NCI-H510A treated with DMSO at 0.1 percent for 48 hours (cell line): ENCODE results near the gene MAS1L.

ENCODE experiments used
- DNase-seq: peaks from one replicate; lab custom pipeline; 2025; lab: John Stamatoyannopoulos, UW

The MAS1L gene

GRCh38 chr6:29510202-29510601 lies 22.4 kb upstream of the MAS1L start:
- no peak for DNase-seq

GRCh38 chr6:29509711-29510110 lies 22.0 kb upstream of the MAS1L start:
- no peak for DNase-seq

DNA sequence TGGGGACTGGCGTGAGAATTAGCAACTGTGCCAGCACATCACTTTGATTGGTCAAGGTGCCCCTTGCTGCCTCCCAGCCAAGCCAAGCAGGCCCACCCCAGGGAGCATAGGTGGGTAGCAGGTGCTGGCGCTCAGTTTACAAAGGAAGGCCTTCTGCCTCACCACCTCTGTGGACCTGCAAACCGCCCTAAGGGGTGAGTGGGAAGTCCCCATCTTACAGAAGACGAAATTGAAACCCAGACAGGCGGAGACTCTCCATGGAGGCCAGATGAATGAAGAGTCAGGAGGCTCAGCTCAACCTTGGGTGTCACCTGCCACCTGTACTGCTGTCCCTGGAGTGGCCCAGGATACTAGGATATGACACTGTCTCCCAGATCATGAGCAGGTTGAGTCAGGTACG lies 21.5 kb upstream of the MAS1L start:
- DNase-seq = no peak

DNA sequence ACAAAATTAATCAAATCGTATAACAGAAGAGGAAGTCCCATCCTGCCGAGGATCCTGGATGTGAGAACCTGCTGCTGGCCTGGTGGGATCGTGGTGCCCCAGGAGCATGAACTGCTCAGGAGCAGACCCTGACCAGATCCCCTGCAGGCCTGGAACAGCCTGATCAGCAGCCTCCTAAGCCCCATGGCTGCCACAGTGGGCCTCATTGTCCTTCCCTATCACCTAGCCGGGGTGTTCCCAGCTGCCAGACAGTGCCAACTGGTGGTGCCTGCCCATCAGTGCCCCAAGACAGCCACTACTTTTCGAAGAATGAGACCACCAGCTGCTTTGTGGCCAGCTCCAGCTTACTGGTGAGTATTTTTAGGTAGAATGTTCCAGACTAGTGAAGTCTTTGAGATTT lies 19.6 kb upstream of the MAS1L start:
- DNase-seq = no peak

- DNase-seq = no peak
Measured at GRCh38 chr6:29506446-29507067, 18.8 kb upstream of the MAS1L start.

DNA sequence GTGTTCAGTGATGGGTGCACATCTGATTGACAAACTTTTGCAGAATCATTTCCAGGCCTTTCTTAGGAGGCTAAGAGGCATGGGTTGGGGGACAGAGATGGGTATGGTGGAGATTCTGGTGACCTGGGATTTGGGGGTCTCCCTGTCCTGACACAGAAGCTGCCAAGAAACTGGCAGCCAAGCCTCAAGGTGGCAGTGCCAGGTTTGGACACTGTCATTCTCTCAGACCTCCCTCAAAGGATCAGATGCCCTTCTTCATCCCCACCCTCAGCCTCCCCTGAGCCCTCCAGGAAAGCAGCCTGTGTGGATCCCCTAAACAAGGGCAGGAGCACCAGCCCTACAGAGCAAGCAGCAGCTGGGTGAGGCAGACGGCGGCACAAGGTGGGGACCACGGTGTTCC lies 18.1 kb upstream of the MAS1L start:
- no peak for DNase-seq

DNA sequence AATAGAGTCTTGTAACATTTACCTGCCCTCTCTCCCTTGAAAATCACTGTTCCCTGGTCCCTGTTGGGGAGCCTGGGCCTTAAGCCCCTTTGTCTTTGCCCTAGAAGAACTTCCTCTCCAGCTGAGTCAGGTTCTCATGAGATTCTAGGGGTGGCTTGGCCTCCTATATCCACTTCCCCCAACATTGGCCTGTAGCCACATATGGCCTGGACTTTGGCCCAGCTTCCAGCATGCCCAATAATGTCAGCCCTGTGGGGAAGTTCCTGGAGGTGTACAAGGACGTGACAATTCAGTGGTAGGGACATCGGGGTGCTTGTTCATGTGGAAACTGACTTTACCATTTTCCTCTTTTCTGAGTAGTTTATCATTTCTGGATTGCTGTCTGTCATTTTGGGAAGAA lies 17.2 kb upstream of the MAS1L start:
- DNase-seq = no peak

DNA sequence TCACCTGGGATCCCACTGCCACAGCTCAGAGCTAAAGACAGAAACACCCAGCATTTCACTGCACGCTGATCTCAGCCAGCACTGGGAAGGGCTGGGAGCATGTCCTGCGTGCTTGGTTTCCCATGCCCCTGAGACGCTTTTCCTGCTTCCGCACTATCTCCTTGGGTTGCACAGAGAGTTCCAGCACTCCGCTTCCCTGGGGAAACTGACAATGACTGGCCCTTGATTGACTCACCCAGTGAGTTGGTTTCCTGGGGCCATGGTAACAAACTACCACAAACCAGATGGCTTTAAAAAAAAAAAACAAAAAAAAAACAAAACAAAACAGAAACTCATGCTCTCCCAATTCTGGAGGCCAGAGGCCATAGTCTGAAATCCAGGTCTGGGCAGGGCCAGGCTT lies 14.8 kb upstream of the MAS1L start:
- no peak for DNase-seq

- DNase-seq = no peak
Measured at GRCh38 chr6:29502181-29502580, 14.4 kb upstream of the MAS1L start.

DNA sequence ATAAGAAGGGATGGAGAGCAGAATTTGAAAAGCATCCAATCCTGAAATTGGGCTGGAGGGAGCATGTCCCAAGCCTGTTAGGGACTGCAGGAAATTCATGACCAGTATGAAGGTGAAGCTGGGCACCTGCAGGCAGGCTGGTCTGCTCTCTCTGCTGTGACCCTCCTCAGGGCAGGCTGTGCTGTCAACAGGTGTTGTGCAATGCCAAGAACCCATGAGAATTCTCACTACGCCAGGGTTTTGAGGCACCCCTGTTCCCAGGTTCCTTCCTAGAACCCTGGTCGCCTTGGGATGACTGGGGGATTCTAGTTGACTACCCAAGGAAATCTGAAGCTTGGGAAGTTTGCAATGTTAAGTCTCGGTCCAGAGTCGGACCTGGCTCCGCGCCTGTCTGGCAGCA lies 13.3 kb upstream of the MAS1L start:
- DNase-seq = no peak

GRCh38 chr6:29500594-29500993 lies 12.8 kb upstream of the MAS1L start:
- DNase-seq = no peak

DNA sequence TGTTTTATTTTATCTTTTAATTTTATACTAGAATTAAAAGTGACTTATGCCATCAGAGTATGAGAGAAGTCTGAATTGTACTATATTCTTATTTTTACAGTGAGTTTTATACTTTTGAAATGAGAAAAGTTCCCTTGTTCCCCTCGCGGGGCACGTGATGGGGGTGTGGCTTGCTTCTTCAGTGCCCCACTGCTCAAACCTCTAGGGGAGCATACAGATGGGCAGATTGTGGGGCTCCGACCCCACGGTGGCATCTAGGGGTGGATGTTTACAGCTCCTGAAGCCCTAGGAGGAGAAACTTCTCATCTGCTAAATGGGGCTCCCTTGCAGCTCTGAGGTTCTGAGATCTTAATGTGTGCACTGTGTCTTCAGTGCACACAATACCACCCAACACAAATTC lies 11.9 kb upstream of the MAS1L start:
- no peak for DNase-seq

- no peak for DNase-seq
Measured at GRCh38 chr6:29496961-29497360, 9.2 kb upstream of the MAS1L start.

GRCh38 chr6:29495571-29495970 lies 7.8 kb upstream of the MAS1L start:
- no peak for DNase-seq

DNA sequence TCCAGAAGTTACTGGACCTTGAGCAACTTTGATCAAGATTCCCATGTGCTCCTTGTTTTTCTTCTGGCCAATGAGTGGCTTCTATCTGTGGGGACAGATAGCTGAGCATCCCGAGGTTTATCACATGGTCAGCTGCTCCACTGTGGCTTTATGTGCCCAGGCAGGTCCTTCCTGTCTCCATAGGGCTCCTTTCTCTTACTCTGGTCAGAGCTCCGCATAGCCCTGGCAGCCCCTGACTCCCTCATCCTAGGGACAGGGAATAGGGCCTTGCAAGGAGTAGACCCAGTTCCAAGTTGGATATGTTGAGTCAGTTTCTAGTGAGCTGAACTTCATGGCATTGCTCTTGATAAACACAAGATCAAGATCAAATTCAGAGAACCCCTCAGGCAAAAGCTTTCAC lies 6.4 kb upstream of the MAS1L start:
- DNase-seq = no peak

DNA sequence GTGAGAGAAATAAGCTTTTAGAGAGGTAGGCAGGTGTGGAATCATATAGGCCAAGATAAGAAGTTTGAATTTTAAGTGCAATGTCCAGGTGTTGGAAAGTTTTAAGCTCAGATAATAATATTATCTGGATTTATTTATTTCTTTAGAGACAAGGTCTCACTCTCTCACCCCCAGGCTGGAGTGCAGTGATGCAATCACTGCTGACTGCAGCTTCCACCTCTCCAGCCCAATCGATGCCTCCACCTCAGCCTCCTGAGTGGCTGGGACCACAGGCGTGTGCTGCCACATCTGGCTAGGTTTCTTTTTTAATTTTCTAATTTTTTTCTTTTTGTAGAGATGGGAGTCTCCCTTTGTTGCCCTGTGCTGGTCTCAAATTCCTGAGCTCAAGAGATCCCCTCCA lies 5.5 kb upstream of the MAS1L start:
- DNase-seq = no peak

GRCh38 chr6:29491574-29491973 lies 3.8 kb upstream of the MAS1L start:
- DNase-seq = no peak

- DNase-seq = no peak
Measured at GRCh38 chr6:29490552-29490951, 2.8 kb upstream of the MAS1L start.

DNA sequence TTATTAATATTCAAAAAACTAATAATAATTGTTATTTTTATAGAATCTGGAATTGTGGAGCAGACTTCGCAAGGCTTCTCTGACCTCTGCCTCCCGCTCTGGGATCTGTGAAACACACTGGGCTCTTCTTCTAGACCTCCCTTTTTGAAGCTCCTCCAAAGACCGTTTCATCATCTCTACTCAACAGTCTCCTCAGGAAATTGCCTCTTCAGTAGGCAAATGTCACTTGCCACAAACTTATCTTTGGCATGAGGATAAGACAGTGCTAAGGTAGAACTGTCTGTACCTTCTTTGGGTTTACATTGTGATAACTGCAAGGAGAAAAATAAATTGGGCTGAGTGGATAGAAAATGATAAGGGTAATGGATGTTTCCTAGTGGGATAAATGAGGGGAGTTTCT lies 2.3 kb upstream of the MAS1L start:
- DNase-seq = no peak

DNA sequence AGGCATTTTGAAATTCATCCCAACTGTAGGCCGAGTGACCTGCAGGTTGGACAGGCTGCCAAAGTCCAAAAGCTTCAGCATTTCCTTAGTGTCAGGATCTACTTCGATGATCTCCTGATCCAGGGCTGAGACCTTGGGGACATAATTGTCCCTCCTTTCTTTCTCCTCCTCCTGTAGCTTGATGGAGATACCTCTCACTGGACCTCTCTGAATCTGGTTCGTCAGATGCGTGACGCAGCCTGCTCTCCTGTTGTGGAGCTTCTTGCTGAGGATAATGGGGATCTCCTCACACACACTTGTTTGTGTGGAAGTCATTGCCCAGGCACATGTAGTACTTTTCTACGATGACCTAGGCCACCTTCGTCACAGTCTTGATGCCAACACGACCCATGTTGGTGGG lies 1.5 kb upstream of the MAS1L start:
- no peak for DNase-seq

DNA sequence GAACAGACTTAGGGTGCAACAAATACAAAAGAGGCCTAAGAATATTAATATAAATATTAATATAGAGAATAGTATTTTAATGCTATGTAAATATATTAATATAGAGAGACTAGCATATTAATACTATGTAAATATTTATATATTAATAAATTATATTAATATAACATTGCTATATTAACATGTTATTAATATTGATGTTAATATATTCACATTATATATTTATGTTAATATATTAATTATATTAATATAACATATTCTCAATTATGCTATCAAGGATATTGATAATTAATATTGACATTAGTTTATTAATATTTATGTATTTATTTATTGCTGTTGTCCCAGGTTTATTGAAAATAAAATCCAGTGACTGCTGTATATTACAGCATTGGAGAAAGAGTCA lies 1.1 kb upstream of the MAS1L start:
- DNase-seq = no peak

DNA sequence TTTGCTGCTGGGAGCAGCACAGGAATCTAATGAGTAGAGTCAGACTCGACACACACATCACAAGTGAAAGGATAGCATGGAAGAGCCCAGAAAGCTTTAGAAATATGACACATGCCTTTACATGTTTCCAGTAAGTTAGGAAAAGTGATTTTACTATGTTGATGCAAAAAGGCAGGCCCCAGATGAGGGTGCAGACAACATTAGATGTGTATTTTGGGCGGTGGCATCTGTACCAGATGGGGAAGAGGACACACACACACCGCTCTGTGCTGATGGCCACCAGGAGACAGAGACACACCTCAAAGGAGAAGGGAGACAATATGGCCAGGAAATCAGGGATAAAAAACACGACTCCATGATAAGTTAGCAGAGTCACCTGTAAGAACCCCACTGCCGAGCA lies 625 bp downstream of the MAS1L start:
- DNase-seq = no peak

GRCh38 chr6:29486577-29486976 lies 1.2 kb downstream of the MAS1L start:
- DNase-seq = no peak

- DNase-seq = no peak
Measured at GRCh38 chr6:29483735-29484134, 4.0 kb downstream of the MAS1L start.

DNA sequence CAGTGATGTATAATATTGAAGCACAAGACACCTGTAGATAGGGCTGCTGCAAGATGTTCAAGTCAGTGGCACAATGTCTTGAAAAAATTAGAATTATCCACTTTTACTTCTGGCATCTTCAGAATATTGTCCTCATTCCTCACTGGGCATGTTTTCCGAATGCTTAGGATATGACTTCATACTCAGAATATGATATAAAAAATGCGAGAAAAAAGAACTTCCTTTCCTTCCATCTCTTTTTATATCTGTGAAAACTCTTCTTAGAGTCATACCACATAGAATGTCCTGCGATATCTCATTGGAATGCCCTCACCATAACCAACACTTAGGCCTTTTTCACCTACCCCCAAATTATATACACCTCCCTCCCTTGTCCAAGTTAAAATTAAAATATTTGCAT lies 4.6 kb downstream of the MAS1L start:
- no peak for DNase-seq
